Astrocyte (in vitro differentiated cells and primary cell): ENCODE results near the gene IFT20. TPM values are rescaled to one million over a fixed set of nuclear protein-coding genes. Genes with fewer than 3 reads are reported as not detected.

ENCODE experiments used
- DNase-seq: peaks from one replicate; pipeline ENCODE4 v3.0.0-alpha.2; 2010; ENCODE audit warnings: low read depth
- FAIRE-seq: peaks from 2 replicates; lab custom pipeline; 2011; peaks lifted over from hg19 to GRCh38; lab: Jason Lieb, UNC
- H2AFZ ChIP-seq: 2 replicates; pipeline ENCODE4 v1.6.0; 2012; ENCODE audit warnings: low read depth, low read length, inconsistent platforms
- H3K27ac ChIP-seq: 2 replicates; pipeline ENCODE4 v1.5.1; 2011; ENCODE audit warnings: low read depth, low read length, inconsistent platforms
- H3K27me3 ChIP-seq: 2 replicates; pipeline ENCODE4 v1.6.0; 2011; ENCODE audit warnings: low read length, inconsistent platforms; ENCODE audit not compliant: insufficient read depth
- H3K36me3 ChIP-seq: 2 replicates; pipeline ENCODE4 v1.5.1; 2011; ENCODE audit warnings: low read length, inconsistent platforms; ENCODE audit not compliant: insufficient read depth
- H3K4me1 ChIP-seq: 2 replicates; pipeline ENCODE4 v1.5.1; 2011; ENCODE audit warnings: low read length, inconsistent platforms; ENCODE audit not compliant: insufficient read depth
- H3K4me2 ChIP-seq: 2 replicates; pipeline ENCODE4 v1.6.0; 2012; ENCODE audit warnings: low read length, inconsistent platforms
- H3K4me3 ChIP-seq: 2 replicates; pipeline ENCODE4 v1.5.1; 2011; ENCODE audit warnings: low read depth, mild to moderate bottlenecking, low read length, inconsistent platforms; ENCODE audit not compliant: insufficient read depth
- H3K79me2 ChIP-seq: 2 replicates; pipeline ENCODE4 v1.6.0; 2012; ENCODE audit warnings: mild to moderate bottlenecking, low read length, inconsistent platforms; ENCODE audit not compliant: insufficient read depth
- H3K9ac ChIP-seq: 2 replicates; pipeline ENCODE4 v1.6.0; 2012; ENCODE audit warnings: mild to moderate bottlenecking, low read length, inconsistent platforms
- H3K9me3 ChIP-seq: 2 replicates; pipeline ENCODE4 v1.5.1; 2012; ENCODE audit warnings: low read depth, mild to moderate bottlenecking, low read length, inconsistent platforms; ENCODE audit not compliant: insufficient read depth
- H4K20me1 ChIP-seq: 2 replicates; pipeline ENCODE4 v1.6.0; 2012; ENCODE audit warnings: low read length, inconsistent platforms; ENCODE audit not compliant: insufficient read depth
- H3K27ac Mint-ChIP-seq: one replicate; pipeline ENCODE4 v1.8.0; 2021; ENCODE audit warnings: mild to moderate bottlenecking, mixed read lengths; ENCODE audit not compliant: unreplicated experiment
- H3K27me3 Mint-ChIP-seq: one replicate; pipeline ENCODE4 v1.8.0; 2021; ENCODE audit warnings: low read depth, mixed read lengths; ENCODE audit not compliant: unreplicated experiment
- H3K36me3 Mint-ChIP-seq: one replicate; pipeline ENCODE4 v1.8.0; 2021; ENCODE audit warnings: low read depth, mixed read lengths; ENCODE audit not compliant: unreplicated experiment
- H3K4me1 Mint-ChIP-seq: one replicate; pipeline ENCODE4 v1.8.0; 2021; ENCODE audit warnings: low read depth, mixed read lengths; ENCODE audit not compliant: unreplicated experiment
- H3K4me3 Mint-ChIP-seq: one replicate; pipeline ENCODE4 v1.8.0; 2021; ENCODE audit warnings: mild to moderate bottlenecking, moderate library complexity, mixed read lengths; ENCODE audit not compliant: unreplicated experiment
- H3K9me3 Mint-ChIP-seq: one replicate; pipeline ENCODE4 v1.8.0; 2021; ENCODE audit warnings: mild to moderate bottlenecking, mixed read lengths; ENCODE audit not compliant: unreplicated experiment
- EZH2 ChIP-seq: IDR thresholded peaks from 2 replicates; pipeline ENCODE4 v1.6.1; 2012; ENCODE audit warnings: mild to moderate bottlenecking, low read length, inconsistent platforms; ENCODE audit not compliant: insufficient read depth
- total RNA-seq: library from RNA; stranded (reverse); gene quantifications from 2 replicates; pipeline ENCODE4 v1.2.1, GENCODE V29; 2021
- TF ChIP-seq, protein P1 (sequence below): IDR thresholded peaks from 2 replicates; pipeline ENCODE4 v1.5.1; 2011; ENCODE audit warnings: low read depth, mild to moderate bottlenecking, inconsistent platforms, low read length, moderate library complexity; ENCODE audit not compliant: insufficient read depth

Gene IFT20
- total RNA-seq, 1 donor from 2014 or later: 70.4 TPM

DNA sequence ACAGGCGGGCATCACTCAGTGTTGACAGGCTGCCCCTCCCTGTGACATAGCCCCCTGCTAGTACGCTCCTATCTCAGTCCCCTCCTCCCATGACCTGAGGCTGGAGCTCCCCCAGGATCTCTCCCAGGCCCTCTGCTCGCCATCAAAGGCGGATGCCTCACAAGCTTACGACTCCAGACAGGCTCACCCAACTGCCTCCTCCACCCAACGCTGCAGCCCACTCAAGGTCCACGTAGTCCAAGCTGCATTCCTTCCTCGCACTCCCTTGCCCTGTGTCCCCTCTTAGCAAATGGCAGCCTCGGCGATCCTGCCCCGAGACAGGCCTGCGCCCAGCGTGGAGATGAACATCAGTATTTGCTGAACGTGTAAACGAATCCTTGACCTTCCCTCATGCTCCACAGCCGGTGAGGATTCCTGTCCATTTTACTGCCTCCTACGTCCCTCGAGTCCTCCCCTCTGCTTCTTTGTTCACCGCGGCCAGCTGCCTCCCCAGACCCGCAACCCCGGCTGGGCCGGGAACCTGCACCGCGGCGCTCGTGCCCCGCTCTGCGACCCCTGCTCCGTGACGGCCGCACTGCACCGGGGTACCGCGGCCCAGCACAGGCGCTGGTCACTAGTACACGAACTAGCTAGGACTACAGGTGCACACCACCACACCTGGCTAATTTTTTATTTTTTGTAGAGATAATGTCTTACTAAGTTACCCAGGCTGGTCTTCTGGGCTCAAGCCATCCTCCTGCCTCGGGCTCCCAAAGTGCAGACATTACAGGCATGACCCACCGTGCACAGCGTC lies 17.1 kb downstream of the IFT20 start:
- no peak for FAIRE-seq
- Mint-ChIP-seq H3K27ac (peak overlapping the region; percentile 64), H3K4me3 (peak overlapping the region; percentile 94), H3K36me3 (no peaks in the 10 kb centered on the region), H3K27me3 (peaks cover 19% of the 10 kb centered on the region), H3K9me3 (no peaks in the 10 kb centered on the region), H3K4me1 (peaks cover 6% of the 10 kb centered on the region)
- no peaks in the 10 kb centered on the region for H3K36me3 ChIP-seq
- no peak for TF ChIP-seq EZH2
- TF ChIP-seq, protein P1, sequence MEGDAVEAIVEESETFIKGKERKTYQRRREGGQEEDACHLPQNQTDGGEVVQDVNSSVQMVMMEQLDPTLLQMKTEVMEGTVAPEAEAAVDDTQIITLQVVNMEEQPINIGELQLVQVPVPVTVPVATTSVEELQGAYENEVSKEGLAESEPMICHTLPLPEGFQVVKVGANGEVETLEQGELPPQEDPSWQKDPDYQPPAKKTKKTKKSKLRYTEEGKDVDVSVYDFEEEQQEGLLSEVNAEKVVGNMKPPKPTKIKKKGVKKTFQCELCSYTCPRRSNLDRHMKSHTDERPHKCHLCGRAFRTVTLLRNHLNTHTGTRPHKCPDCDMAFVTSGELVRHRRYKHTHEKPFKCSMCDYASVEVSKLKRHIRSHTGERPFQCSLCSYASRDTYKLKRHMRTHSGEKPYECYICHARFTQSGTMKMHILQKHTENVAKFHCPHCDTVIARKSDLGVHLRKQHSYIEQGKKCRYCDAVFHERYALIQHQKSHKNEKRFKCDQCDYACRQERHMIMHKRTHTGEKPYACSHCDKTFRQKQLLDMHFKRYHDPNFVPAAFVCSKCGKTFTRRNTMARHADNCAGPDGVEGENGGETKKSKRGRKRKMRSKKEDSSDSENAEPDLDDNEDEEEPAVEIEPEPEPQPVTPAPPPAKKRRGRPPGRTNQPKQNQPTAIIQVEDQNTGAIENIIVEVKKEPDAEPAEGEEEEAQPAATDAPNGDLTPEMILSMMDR: no peak
- H3K9me3 ChIP-seq: no peaks in the 10 kb centered on the region
- H3K79me2 ChIP-seq: peaks cover 34% of the 10 kb centered on the region
- peak overlapping the region; percentile 14 for H3K9ac ChIP-seq
- H3K4me3 ChIP-seq: peak overlapping the region; percentile 78
- H3K4me2 ChIP-seq: peak overlapping the region; percentile 89
- H2AFZ ChIP-seq: peak overlapping the region; percentile 89
- no peak overlapping the region for H3K27ac ChIP-seq
- peaks cover 17% of the 10 kb centered on the region for H3K4me1 ChIP-seq
- DNase-seq: no peak
- H3K27me3 ChIP-seq: peaks cover 5% of the 10 kb centered on the region
- H4K20me1 ChIP-seq: no peaks in the 10 kb centered on the region

DNA sequence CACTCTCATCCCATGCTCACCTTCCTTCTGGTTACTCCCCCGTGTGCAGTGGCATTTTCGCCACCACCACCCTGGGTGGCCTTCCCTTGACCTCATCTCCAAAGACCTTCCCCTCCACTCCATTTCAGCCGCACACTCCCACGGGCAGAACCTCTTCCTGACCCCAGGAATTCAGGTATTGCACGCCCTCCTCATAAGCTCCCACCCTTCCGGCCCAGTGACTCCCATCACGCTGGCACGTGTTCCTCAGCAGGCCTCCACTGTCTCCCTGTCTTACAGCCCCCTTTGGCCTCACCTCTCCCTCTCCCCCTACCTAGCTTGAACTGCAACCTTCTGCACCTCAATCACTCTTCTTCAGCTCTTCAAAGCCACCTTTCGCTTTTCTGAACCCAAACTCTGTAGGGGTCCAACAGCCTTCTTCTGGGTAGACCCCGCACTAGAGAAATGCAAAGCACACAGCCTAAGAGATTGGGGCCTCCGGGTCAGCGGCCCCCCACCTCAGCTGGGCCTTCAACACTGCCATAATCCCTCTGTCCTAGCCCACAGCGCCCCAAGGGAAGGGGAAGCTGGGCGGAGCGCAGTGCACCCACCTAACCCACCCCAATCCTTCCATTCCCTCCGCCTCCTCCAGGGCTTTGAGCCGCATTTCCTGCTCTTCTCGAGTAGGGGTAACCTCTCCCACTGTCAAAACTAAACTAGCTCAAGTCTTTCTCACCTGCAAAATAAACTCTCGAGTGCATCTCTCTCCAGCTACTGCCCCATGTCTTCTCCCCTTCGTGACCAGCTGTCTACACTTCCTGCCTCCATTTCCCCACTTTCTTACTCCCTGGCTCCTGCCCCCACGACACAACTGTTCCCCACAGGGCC lies 17.9 kb downstream of the IFT20 start:
- no peaks in the 10 kb centered on the region for H3K36me3 Mint-ChIP-seq
- no peak for DNase-seq
- Histone ChIP-seq H2AFZ (peak overlapping the region; percentile 89), H3K27ac (no peak overlapping the region), H3K79me2 (peaks cover 25% of the 10 kb centered on the region), H3K9ac (no peak overlapping the region), H3K4me3 (no peak overlapping the region), H3K36me3 (no peaks in the 10 kb centered on the region), H4K20me1 (no peaks in the 10 kb centered on the region), H3K4me1 (peaks cover 17% of the 10 kb centered on the region), H3K9me3 (no peaks in the 10 kb centered on the region), H3K27me3 (peaks cover 8% of the 10 kb centered on the region), H3K4me2 (peak overlapping the region; percentile 89)
- H3K4me1 Mint-ChIP-seq: peaks cover 6% of the 10 kb centered on the region
- H3K27me3 Mint-ChIP-seq: peaks cover 19% of the 10 kb centered on the region
- H3K4me3 Mint-ChIP-seq: peak overlapping the region; percentile 94
- peak overlapping the region; percentile 45 for H3K27ac Mint-ChIP-seq
- no peak for TF ChIP-seq EZH2
- TF ChIP-seq, protein P1: no peak
- no peak for FAIRE-seq
- no peaks in the 10 kb centered on the region for H3K9me3 Mint-ChIP-seq
